Peyer's patch (tissue), 4 donors: ENCODE data around the gene GSTA2.

Experiments used
- CTCF ChIP-seq, 6 experiments: fragments of 450-650 bp in 4 of 6; fragments of 200-600 bp in 2 of 6; sonication (generic) in 1 of 6; IDR thresholded peaks; one replicate each; pipeline ENCODE4 v1.5.1; 2017 to 2019; ENCODE audit warnings: antibody characterized with exemption in 6 of 6, mild to moderate bottlenecking in 3 of 6, moderate library complexity in 1 of 6
- POLR2A ChIP-seq, 2 donors: fragments of 450-650 bp; IDR thresholded peaks; one replicate each; pipeline ENCODE4 v1.5.1; 2017; ENCODE audit warnings: antibody characterized with exemption in 2 of 2, mild to moderate bottlenecking in 2 of 2, moderate library complexity in 2 of 2

GRCh38 chr6:52763322-52763916, at the start of gene GSTA2:
- TF ChIP-seq POLR2A (IDR thresholded peaks at IDR 0.05) (peak in 1 of 2 donors; percentile 23), CTCF (IDR thresholded peaks at IDR 0.05) (peak in 3 of 6 experiments; percentile 35 to 54 (median 49))
